Gastrocnemius medialis (tissue), 4 donors: ENCODE results near the gene RASSF6. TPM values are rescaled to one million over a fixed set of nuclear protein-coding genes. Genes with fewer than 3 reads are reported as not detected.

Experiments used
- ATAC-seq, 2 donors: fragments of 150-250 bp; one replicate each; pipeline ENCODE4 v1.9.1; 2016
- DNase-seq, 2 donors: peaks; one replicate each; pipeline ENCODE4 v3.0.0-alpha.2; 2019
- H3K27ac ChIP-seq, 4 donors: fragments of 200-600 bp; sonication (generic); 1 replicate in 1 of 4; 2 replicates in 3 of 4; pipeline ENCODE4 v1.5.1; 2016 to 2018; ENCODE audit warnings: mild to moderate bottlenecking in 2 of 4, moderate library complexity in 1 of 4
- H3K27me3 ChIP-seq, 3 donors: fragments of 200-600 bp; sonication (generic) in 2 of 3; 1 replicate in 1 of 3; 2 replicates in 2 of 3; pipeline versions ENCODE4 v1.5.1 to v1.6.0; 2016 to 2019; ENCODE audit warnings: mild to moderate bottlenecking in 1 of 3, moderate library complexity in 1 of 3
- H3K36me3 ChIP-seq, 2 donors: fragments of 200-600 bp; sonication (generic) in 1 of 2; one replicate each; pipeline ENCODE4 v1.5.1; 2017 to 2018
- H3K4me1 ChIP-seq, 2 donors: fragments of 200-600 bp; sonication (generic) in 1 of 2; one replicate each; pipeline ENCODE4 v1.5.1; 2016 to 2017; ENCODE audit warnings: mild to moderate bottlenecking in 2 of 2
- H3K4me3 ChIP-seq, 4 donors: fragments of 200-600 bp; sonication (generic) in 3 of 4; 1 replicate in 1 of 4; 2 replicates in 3 of 4; pipeline ENCODE4 v1.5.1; 2016 to 2019; ENCODE audit warnings: mild to moderate bottlenecking in 2 of 4
- H3K9me3 ChIP-seq, 3 donors: fragments of 200-600 bp; sonication (generic) in 2 of 3; 1 replicate in 1 of 3; 2 replicates in 2 of 3; pipeline ENCODE4 v1.5.1; 2016 to 2019
- CTCF ChIP-seq, 5 experiments: fragments of 450-650 bp in 3 of 5; fragments of 200-600 bp in 2 of 5; sonication (generic) in 2 of 5; IDR thresholded peaks in 4 of 5; conservative IDR thresholded peaks in 1 of 5; 1 replicate in 4 of 5; 2 replicates in 1 of 5; pipeline ENCODE4 v1.5.1; 2016 to 2019; ENCODE audit warnings: antibody characterized with exemption in 5 of 5, mild to moderate bottlenecking in 3 of 5, moderate library complexity in 3 of 5
- POLR2A ChIP-seq, 2 donors: fragments of 450-650 bp; IDR thresholded peaks; one replicate each; pipeline ENCODE4 v1.6.1; 2017; ENCODE audit warnings: antibody characterized with exemption in 2 of 2, mild to moderate bottlenecking in 2 of 2, moderate library complexity in 2 of 2
- in situ Hi-C, 4 donors: fragments of 200-750 bp; cut with MboI; loops; one replicate each; pipeline versions ENCODE4 v1.15.0 to v1.8.0; 2017; ENCODE audit warnings: low sequenced_read_pairs in 4 of 4
- intact Hi-C: fragments of 100-400 bp; cut with DNase I; formaldehyde crosslinking; loops from one replicate; pipeline ENCODE4 v1.15.1; 2023; ENCODE audit warnings: low total_unique reads
- total RNA-seq, 4 donors: library from RNA; depleted of rRNA; stranded (reverse); fragments of >200 nt; gene quantifications; one replicate each; pipeline versions ENCODE4 v1.1.0 to v1.2.3, GENCODE V29; 2016

RASSF6 gene
- total RNA-seq, 4 donors from 2014 or later: 0.15 to 0.27 TPM; not detected in 2

- in situ Hi-C loops (no loop called here), intact Hi-C loops (no loop called here)
- Histone ChIP-seq H3K9me3 (no peaks in the 10 kb centered on the region), H3K4me3 (no peak overlapping the region), H3K36me3 (no peaks in the 10 kb centered on the region), H3K27ac (no peak overlapping the region), H3K27me3 (no peaks in the 10 kb centered on the region), H3K4me1 (no peaks in the 10 kb centered on the region)
- no peak for DNase-seq
- no peak for TF ChIP-seq POLR2A (IDR thresholded peaks at IDR 0.05)
- no peak for TF ChIP-seq CTCF (IDR thresholded peaks at IDR 0.05 in 4 of 5, conservative IDR thresholded peaks at IDR 0.05 in 1 of 5)
- no peak for ATAC-seq
Measured at GRCh38 chr4:73523126-73523525, 97.1 kb downstream of the RASSF6 start.

Other genes with a start within 250 kb of the RASSF6 start
- gene ALB, start 216.1 kb downstream of the RASSF6 start, total RNA-seq: 100 to 1,000 TPM in 1 of 4 donors, 10 to 100 TPM in 1, not detected in 2; 67.3 to 166 TPM
- gene AFP, start 184.2 kb downstream of the RASSF6 start, total RNA-seq: not detected
- under 1 TPM in 2 of 4 donors, not detected in 2; 0.29 to 0.55 TPM for gene AFM, start 138.7 kb downstream of the RASSF6 start, total RNA-seq
- 1 to 10 TPM in 2 of 4 donors, under 1 TPM in 2; 0.22 to 1.9 (median 1.3) TPM for gene CXCL8, start 120.1 kb upstream of the RASSF6 start, total RNA-seq
- gene CXCL6, start 216.2 kb upstream of the RASSF6 start, total RNA-seq: 1 to 10 TPM in 1 of 4 donors, not detected in 3; 3.7 TPM
- not detected for gene PF4V1, start 232.9 kb upstream of the RASSF6 start, total RNA-seq
- gene CXCL1, start 249.0 kb upstream of the RASSF6 start, total RNA-seq: 1 to 10 TPM in 2 of 4 donors, not detected in 2; 2.7 to 3.2 TPM